Right lobe of liver (tissue), 4 donors: Measurements from ENCODE around the gene TMEM253.
A peak's percentile ranks its signal among the peaks of the same experiment; 100 is the strongest.

Experiments
- CTCF ChIP-seq, 4 donors: fragments of 200-600 bp in 3 of 4; fragments of 450-650 bp in 1 of 4; IDR thresholded peaks; one replicate each; pipeline versions ENCODE4 v1.5.1 to v1.8.0; 2016 to 2022; ENCODE audit warnings: antibody characterized with exemption in 4 of 4, mild to moderate bottlenecking in 2 of 4
- POLR2A ChIP-seq: fragments of 450-650 bp; IDR thresholded peaks from one replicate; pipeline ENCODE4 v1.6.1; 2017; ENCODE audit warnings: antibody characterized with exemption, mild to moderate bottlenecking
- donor health status: DM: no; HTN: no; CAD: no.
- donor health status: DM: no; HTN: no; CAD: no.
- donor health status: DM: no; HTN: yes; CAD: no.

- TF ChIP-seq CTCF (IDR thresholded peaks at IDR 0.05) (peak; percentile 49 to 67 (median 62)), POLR2A (no peak)
Observed at GRCh38 chr14:21136024-21136423, 35.2 kb downstream of the TMEM253 start.
